Endodermal cell (in vitro differentiated cells): ENCODE data around the gene UTS2. TPM values are rescaled to one million over a fixed set of nuclear protein-coding genes. Genes with fewer than 3 reads are reported as not detected.

ENCODE experiments used
- DNase-seq: peaks from one replicate; pipeline ENCODE4 v3.0.0-alpha.2; 2017
- H3K27ac ChIP-seq: 2 replicates; pipeline ENCODE4 v1.5.1; 2013; ENCODE audit warnings: mild to moderate bottlenecking, low read depth, low read length, moderate library complexity
- H3K27me3 ChIP-seq: 2 replicates; pipeline ENCODE4 v1.6.1; 2013; ENCODE audit warnings: mild to moderate bottlenecking, low read length, moderate library complexity; ENCODE audit not compliant: insufficient read depth, control insufficient read depth, poor library complexity, severe bottlenecking
- H3K36me3 ChIP-seq: 2 replicates; pipeline ENCODE4 v1.7.0; 2013; ENCODE audit warnings: mild to moderate bottlenecking, low read length, moderate library complexity; ENCODE audit not compliant: control insufficient read depth, insufficient read depth
- H3K4me1 ChIP-seq: one replicate; pipeline ENCODE4 v1.7.0; 2013; ENCODE audit warnings: low read length; ENCODE audit not compliant: control insufficient read depth, insufficient read depth
- H3K4me3 ChIP-seq: 2 replicates; pipeline ENCODE4 v1.5.1; 2013; ENCODE audit warnings: mild to moderate bottlenecking, low read length, moderate library complexity
- H3K9ac ChIP-seq: 2 replicates; pipeline ENCODE4 v1.6.1; 2013; ENCODE audit warnings: mild to moderate bottlenecking, low read length, moderate library complexity; ENCODE audit not compliant: poor library complexity, severe bottlenecking; ENCODE audit errors: extremely low read depth
- H3K9me3 ChIP-seq: 2 replicates; pipeline ENCODE4 v1.6.1; 2013; ENCODE audit warnings: mild to moderate bottlenecking, low read length, moderate library complexity; ENCODE audit not compliant: control insufficient read depth
- H3K27ac Mint-ChIP-seq: 2 replicates; pipeline ENCODE4 v1.8.0; 2020; ENCODE audit warnings: mixed read lengths
- H3K27me3 Mint-ChIP-seq: 2 replicates; pipeline ENCODE4 v1.8.0; 2021; ENCODE audit warnings: mild to moderate bottlenecking, mixed read lengths; ENCODE audit not compliant: insufficient read depth
- H3K36me3 Mint-ChIP-seq: 2 replicates; pipeline ENCODE4 v1.8.0; 2020; ENCODE audit warnings: low read depth, mixed read lengths
- H3K4me1 Mint-ChIP-seq: 2 replicates; pipeline ENCODE4 v1.8.0; 2020; ENCODE audit warnings: mixed read lengths
- H3K4me3 Mint-ChIP-seq: 2 replicates; pipeline ENCODE4 v1.8.0; 2020; ENCODE audit warnings: mild to moderate bottlenecking, moderate library complexity, mixed read lengths
- H3K9me3 Mint-ChIP-seq: 2 replicates; pipeline ENCODE4 v1.8.0; 2020; ENCODE audit warnings: mild to moderate bottlenecking, mixed read lengths
- WGBS, 2 experiments: methylation state at CpG; one replicate each; pipeline versions ENCODE4 v1.1.5 to v1.1.7; 2013; ENCODE audit warnings: missing lambda C conversion rate in 2 of 2, mixed read lengths in 1 of 2; ENCODE audit not compliant: insufficient coverage in 1 of 2, insufficient read length in 1 of 2; 5-methylcytosine and 5-hydroxymethylcytosine counted together
- total RNA-seq, 2 donors: library from RNA; stranded (reverse); fragmentation: NEBNext Ultra II Directional in 1 of 2; extraction: Animal tissue kit (Norgen Biotek cat#: 25700) in 1 of 2; gene quantifications; 2 replicates in 1 of 2; 3 replicates in 1 of 2; pipeline ENCODE4 v1.2.1, GENCODE V29; 2021
- TF ChIP-seq, protein P1 (sequence below): fragments of 200-600 bp; sonication (generic); conservative IDR thresholded peaks from 2 replicates; pipeline ENCODE4 v1.5.0; 2021; ENCODE audit warnings: antibody characterized with exemption, mild to moderate bottlenecking

Gene UTS2
- total RNA-seq, 2 donors from 2014 or later = not detected

DNA sequence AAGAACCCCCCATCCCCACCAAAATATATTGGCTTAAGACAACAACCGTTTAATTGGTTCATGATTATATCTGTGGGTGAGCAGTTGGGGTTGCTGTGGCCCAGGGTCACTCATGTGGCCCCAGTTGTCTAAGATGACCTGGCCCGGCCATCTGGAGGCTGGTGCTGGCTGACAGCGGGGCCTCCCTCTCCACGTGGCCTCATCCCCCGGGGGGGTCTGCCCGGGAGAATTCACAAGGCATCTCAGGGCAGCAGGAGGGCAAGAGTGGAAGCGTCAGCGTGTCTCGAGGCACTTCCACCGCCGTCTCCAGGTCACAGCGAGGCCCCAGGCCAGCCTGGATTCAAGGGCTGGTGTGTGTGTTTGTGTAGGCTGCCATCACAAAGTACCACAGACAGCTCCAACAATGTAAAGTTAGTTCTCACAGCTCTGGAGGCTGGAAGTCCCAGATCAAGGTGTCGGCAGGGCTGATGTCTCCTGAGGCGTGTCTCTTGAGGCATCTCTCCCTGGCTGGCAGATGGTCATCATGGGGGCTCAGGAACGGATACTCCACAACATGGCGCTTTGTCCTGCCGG is 11.0 kb upstream of the UTS2 start:
- H3K27ac Mint-ChIP-seq = no peak overlapping the region
- no peaks in the 10 kb centered on the region for H3K27me3 ChIP-seq
- H3K27ac ChIP-seq = no peak overlapping the region
- H3K27me3 Mint-ChIP-seq = peaks cover 5% of the 10 kb centered on the region
- no peaks in the 10 kb centered on the region for H3K4me1 ChIP-seq
- no peaks in the 10 kb centered on the region for H3K9me3 ChIP-seq
- no peaks in the 10 kb centered on the region for H3K36me3 Mint-ChIP-seq
- no peak for DNase-seq
- H3K4me1 Mint-ChIP-seq = no peaks in the 10 kb centered on the region
- H3K4me3 ChIP-seq = no peak overlapping the region
- TF ChIP-seq, protein P1, sequence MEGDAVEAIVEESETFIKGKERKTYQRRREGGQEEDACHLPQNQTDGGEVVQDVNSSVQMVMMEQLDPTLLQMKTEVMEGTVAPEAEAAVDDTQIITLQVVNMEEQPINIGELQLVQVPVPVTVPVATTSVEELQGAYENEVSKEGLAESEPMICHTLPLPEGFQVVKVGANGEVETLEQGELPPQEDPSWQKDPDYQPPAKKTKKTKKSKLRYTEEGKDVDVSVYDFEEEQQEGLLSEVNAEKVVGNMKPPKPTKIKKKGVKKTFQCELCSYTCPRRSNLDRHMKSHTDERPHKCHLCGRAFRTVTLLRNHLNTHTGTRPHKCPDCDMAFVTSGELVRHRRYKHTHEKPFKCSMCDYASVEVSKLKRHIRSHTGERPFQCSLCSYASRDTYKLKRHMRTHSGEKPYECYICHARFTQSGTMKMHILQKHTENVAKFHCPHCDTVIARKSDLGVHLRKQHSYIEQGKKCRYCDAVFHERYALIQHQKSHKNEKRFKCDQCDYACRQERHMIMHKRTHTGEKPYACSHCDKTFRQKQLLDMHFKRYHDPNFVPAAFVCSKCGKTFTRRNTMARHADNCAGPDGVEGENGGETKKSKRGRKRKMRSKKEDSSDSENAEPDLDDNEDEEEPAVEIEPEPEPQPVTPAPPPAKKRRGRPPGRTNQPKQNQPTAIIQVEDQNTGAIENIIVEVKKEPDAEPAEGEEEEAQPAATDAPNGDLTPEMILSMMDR = no peak
- no peak overlapping the region for H3K4me3 Mint-ChIP-seq
- no peaks in the 10 kb centered on the region for H3K9me3 Mint-ChIP-seq
- no peaks in the 10 kb centered on the region for H3K36me3 ChIP-seq
- 89 to 93% methylated on average over 12 to 17 of the region's 17 CpGs for WGBS, 2 experiments
- no peak overlapping the region for H3K9ac ChIP-seq

DNA sequence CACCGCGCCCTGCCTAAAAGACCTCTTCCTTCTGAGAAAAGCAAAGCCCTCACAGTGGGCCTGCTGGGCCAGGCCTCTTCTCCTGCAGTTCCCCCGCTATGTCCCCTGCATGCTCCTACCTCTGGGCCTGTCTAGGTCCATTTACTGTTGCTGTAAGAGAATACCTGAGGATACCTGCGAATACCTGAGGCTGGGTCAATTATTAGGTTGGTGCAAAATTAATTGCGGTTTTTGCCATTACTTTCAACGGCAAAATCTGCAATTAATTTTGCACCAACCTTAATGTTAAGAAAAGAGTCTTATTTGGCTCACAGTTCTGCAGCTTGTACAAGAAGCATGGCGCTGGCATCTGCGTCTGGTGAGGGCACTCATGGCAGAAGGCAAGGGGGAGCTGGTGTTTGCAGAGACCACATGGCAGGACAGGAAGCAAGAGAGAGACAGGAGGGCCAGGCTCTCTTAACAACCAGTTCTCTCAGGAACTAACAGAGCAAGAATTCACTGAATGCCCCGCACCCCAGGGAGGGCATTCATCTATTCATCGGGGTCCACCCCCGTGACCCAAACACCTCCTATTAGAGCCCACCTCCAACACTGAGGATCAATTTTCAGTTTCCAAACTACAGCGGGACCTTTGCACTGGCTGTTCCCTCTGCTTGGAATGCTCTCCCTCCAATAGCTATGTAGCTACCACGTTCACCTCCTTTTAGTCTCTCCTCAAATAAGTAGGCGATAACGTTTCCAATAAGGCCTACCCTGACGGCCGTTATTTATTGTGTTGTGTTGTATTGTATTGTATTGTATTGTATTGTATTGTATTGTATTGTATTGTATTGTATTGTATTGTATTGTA is 9.6 kb upstream of the UTS2 start:
- Histone ChIP-seq H3K27ac (no peak overlapping the region), H3K4me3 (no peak overlapping the region), H3K4me1 (no peaks in the 10 kb centered on the region), H3K9ac (no peak overlapping the region), H3K9me3 (no peaks in the 10 kb centered on the region), H3K27me3 (peaks cover under 1% of the 10 kb centered on the region), H3K36me3 (no peaks in the 10 kb centered on the region)
- TF ChIP-seq, protein P1 = no peak
- Mint-ChIP-seq H3K27me3 (peaks cover 7% of the 10 kb centered on the region), H3K4me3 (no peak overlapping the region), H3K4me1 (no peaks in the 10 kb centered on the region), H3K9me3 (no peaks in the 10 kb centered on the region), H3K27ac (no peak overlapping the region), H3K36me3 (no peaks in the 10 kb centered on the region)
- DNase-seq = no peak
- WGBS, 2 experiments = 91 to 93% methylated on average over 7 to 17 of the region's 17 CpGs

DNA sequence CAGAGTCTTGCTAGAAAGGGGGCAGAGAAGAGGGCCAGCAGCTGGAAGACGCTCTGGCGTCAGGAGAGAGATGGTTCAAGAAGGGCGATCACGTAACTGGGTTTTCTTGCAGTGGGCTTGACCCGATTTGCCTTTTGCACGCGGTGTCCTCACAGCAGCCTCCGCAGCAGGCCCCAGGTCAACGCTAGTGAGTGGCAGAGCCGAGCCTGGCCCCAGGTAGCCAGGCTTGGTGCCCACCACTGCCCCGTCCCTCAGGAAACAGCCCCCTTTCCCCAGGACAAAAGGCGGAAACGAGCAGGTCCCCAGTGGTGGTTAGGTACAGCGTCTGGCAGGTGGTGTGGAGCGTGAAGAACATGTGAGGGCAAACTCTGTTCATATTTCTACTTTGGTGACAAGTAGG is 8.6 kb upstream of the UTS2 start:
- no peaks in the 10 kb centered on the region for H3K4me1 ChIP-seq
- H3K27ac Mint-ChIP-seq = no peak overlapping the region
- H3K9me3 Mint-ChIP-seq = no peaks in the 10 kb centered on the region
- no peak overlapping the region for H3K27ac ChIP-seq
- 96 to 97% methylated on average over 14 to 15 of the region's 15 CpGs for WGBS, 2 experiments
- H3K9me3 ChIP-seq = no peaks in the 10 kb centered on the region
- DNase-seq = no peak
- peaks cover 11% of the 10 kb centered on the region for H3K27me3 ChIP-seq
- TF ChIP-seq, protein P1 = no peak
- H3K4me3 Mint-ChIP-seq = no peak overlapping the region
- H3K36me3 Mint-ChIP-seq = no peaks in the 10 kb centered on the region
- peaks cover 14% of the 10 kb centered on the region for H3K27me3 Mint-ChIP-seq
- H3K4me1 Mint-ChIP-seq = peaks cover under 1% of the 10 kb centered on the region
- H3K36me3 ChIP-seq = no peaks in the 10 kb centered on the region
- no peak overlapping the region for H3K9ac ChIP-seq
- no peak overlapping the region for H3K4me3 ChIP-seq
